Bronchial epithelial cell (primary cell): ENCODE results near the gene TIMM10B. TPM values are rescaled to one million over a fixed set of nuclear protein-coding genes. Genes with fewer than 3 reads are reported as not detected.
"Not testable (repeated sequence)": the region's sequence is repeated elsewhere in the genome, so short reads cannot be mapped to it uniquely, and the experiment has no call there.

Source experiments
- DNase-seq: peaks from one replicate; pipeline ENCODE4 v3.0.0-alpha.2; 2010; ENCODE audit warnings: low read depth
- FAIRE-seq: peaks from 2 replicates; lab custom pipeline; 2011; peaks lifted over from hg19 to GRCh38; lab: Jason Lieb, UNC
- H3K27me3 ChIP-seq: 2 replicates; pipeline ENCODE4 v1.5.1; 2011; ENCODE audit warnings: low read length; ENCODE audit not compliant: control insufficient read depth, insufficient read depth
- H3K36me3 ChIP-seq: 2 replicates; pipeline ENCODE4 v1.5.1; 2011; ENCODE audit warnings: low read length; ENCODE audit not compliant: control insufficient read depth, insufficient read depth
- H3K4me3 ChIP-seq: 2 replicates; pipeline ENCODE4 v1.5.1; 2011; ENCODE audit warnings: mild to moderate bottlenecking, low read depth, low read length, control low read depth
- CTCF ChIP-seq: IDR thresholded peaks from 2 replicates; pipeline ENCODE4 v1.5.1; 2011; ENCODE audit warnings: mild to moderate bottlenecking, moderate library complexity, low read length, control low read depth, inconsistent platforms; ENCODE audit not compliant: insufficient read depth, severe bottlenecking
- total RNA-seq: library from RNA; depleted of rRNA; stranded (reverse); fragments of >200 nt; gene quantifications from 2 replicates; pipeline ENCODE4 v1.2.1, GENCODE V29; 2014

The TIMM10B gene
- total RNA-seq, 1 donor from 2014 or later: 39.5 TPM

- FAIRE-seq: no peak
- no peaks in the 10 kb centered on the region for H3K36me3 ChIP-seq
- no peak overlapping the region for H3K4me3 ChIP-seq
- no peak for TF ChIP-seq CTCF
- H3K27me3 ChIP-seq: no peaks in the 10 kb centered on the region
- no peak for DNase-seq
Observed at GRCh38 chr11:6520265-6520664, 39.0 kb downstream of the TIMM10B start.

- not testable (repeated sequence) for H3K27me3 ChIP-seq, H3K36me3 ChIP-seq, H3K4me3 ChIP-seq, DNase-seq, FAIRE-seq
Observed at GRCh38 chr11:6521946-6522345, 40.6 kb downstream of the TIMM10B start.

- H3K27me3 ChIP-seq: no peaks in the 10 kb centered on the region
- no peak for TF ChIP-seq CTCF
- FAIRE-seq (no peak), DNase-seq (peak; percentile 73)
- H3K4me3 ChIP-seq: no peak overlapping the region
- H3K36me3 ChIP-seq: no peaks in the 10 kb centered on the region
Observed at GRCh38 chr11:6523253-6523652, 42.0 kb downstream of the TIMM10B start.

- Histone ChIP-seq H3K36me3 (peaks cover 3% of the 10 kb centered on the region), H3K27me3 (no peaks in the 10 kb centered on the region), H3K4me3 (no peak overlapping the region)
- no peak for DNase-seq
- FAIRE-seq: no peak
- TF ChIP-seq CTCF: no peak
Observed at GRCh38 chr11:6526411-6527135, 45.3 kb downstream of the TIMM10B start.

- Histone ChIP-seq H3K4me3 (no peak overlapping the region), H3K36me3 (peaks cover 8% of the 10 kb centered on the region), H3K27me3 (no peaks in the 10 kb centered on the region)
- TF ChIP-seq CTCF: no peak
- DNase-seq: no peak
- FAIRE-seq: no peak
Observed at GRCh38 chr11:6529266-6529665, 48.0 kb downstream of the TIMM10B start.

GRCh38 chr11:6530848-6531247, 49.5 kb downstream of the TIMM10B start:
- Histone ChIP-seq H3K36me3 (peaks cover 8% of the 10 kb centered on the region), H3K27me3 (no peaks in the 10 kb centered on the region), H3K4me3 (no peak overlapping the region)
- no peak for FAIRE-seq
- no peak for DNase-seq
- no peak for TF ChIP-seq CTCF
